Medulla oblongata (tissue), 1 donor: Measurements from ENCODE around the gene IRF5.

Experiments
- DNase-seq: peaks from one replicate; pipeline ENCODE4 v3.0.0-alpha.2; 2015; ENCODE audit errors: extremely low spot score

IRF5 gene

GRCh38 chr7:128937647-128938543 lies at the start of gene IRF5:
IRF5 (plus strand) TSS chr7:128937927; CDS start chr7:128942082, 4,155 bp downstream.
- peak; percentile 30 for DNase-seq

- no peak for DNase-seq
These were observed 49.5 kb upstream of the IRF5 start for GRCh38 chr7:128888039-128888755.

- no peak for DNase-seq
These were observed 49.0 kb upstream of the IRF5 start for GRCh38 chr7:128888756-128889095.

GRCh38 chr7:128889121-128889520 lies 48.6 kb upstream of the IRF5 start:
- DNase-seq: no peak

GRCh38 chr7:128890306-128891109 lies 47.2 kb upstream of the IRF5 start:
- DNase-seq: no peak

GRCh38 chr7:128891110-128891941 lies 46.4 kb upstream of the IRF5 start:
- DNase-seq: no peak

- DNase-seq: no peak
These were observed 45.8 kb upstream of the IRF5 start for GRCh38 chr7:128891942-128892269.

- DNase-seq: no peak
These were observed 45.0 kb upstream of the IRF5 start for GRCh38 chr7:128892521-128893250.

- no peak for DNase-seq
These were observed 44.3 kb upstream of the IRF5 start for GRCh38 chr7:128893251-128894100.

GRCh38 chr7:128894101-128894440 lies 43.7 kb upstream of the IRF5 start:
- DNase-seq: no peak

- no peak for DNase-seq
These were observed 42.4 kb upstream of the IRF5 start for GRCh38 chr7:128895320-128895719.

GRCh38 chr7:128899392-128899791 lies 38.3 kb upstream of the IRF5 start:
- DNase-seq: no peak

- DNase-seq: no peak
These were observed 37.5 kb upstream of the IRF5 start for GRCh38 chr7:128900237-128900636.

GRCh38 chr7:128902761-128903585 lies 34.8 kb upstream of the IRF5 start:
- DNase-seq: no peak

GRCh38 chr7:128903621-128904361 lies 33.9 kb upstream of the IRF5 start:
- DNase-seq: no peak

- DNase-seq: peak; percentile 70
These were observed 33.1 kb upstream of the IRF5 start for GRCh38 chr7:128904381-128905197.

GRCh38 chr7:128906001-128906765 lies 31.5 kb upstream of the IRF5 start:
- DNase-seq: no peak
